HepG2 (cell line): ENCODE measurements around the gene CRTC2.

Experiments used
- CREB1 ChIP-seq, 2 experiments: fragments of 450-650 bp in 1 of 2; IDR thresholded peaks; 2 replicates each; pipeline ENCODE4 v1.6.1; 2016 to 2017; ENCODE audit warnings: control low read depth in 1 of 2, mild to moderate bottlenecking in 1 of 2, missing compliant biosample characterization in 1 of 2, missing genetic modification characterization in 1 of 2
- DRAP1 ChIP-seq: IDR thresholded peaks from 2 replicates; pipeline ENCODE4 v1.6.1; 2016; ENCODE audit warnings: missing genetic modification reagents, missing compliant biosample characterization
- JUND ChIP-seq: sonication (generic); formaldehyde crosslinking; IDR thresholded peaks from 2 replicates; pipeline ENCODE4 v1.8.0; 2022; ENCODE audit warnings: mild to moderate bottlenecking, missing genetic modification reagents
- POLR2A ChIP-seq, 2 experiments: IDR thresholded peaks; 2 replicates each; pipeline ENCODE4 v1.6.1; 2011; ENCODE audit warnings: low read depth in 2 of 2, low read length in 2 of 2, mild to moderate bottlenecking in 1 of 2, moderate library complexity in 1 of 2; ENCODE audit not compliant: insufficient read depth in 1 of 2
- SALL2 ChIP-seq: sonication (generic); formaldehyde crosslinking; IDR thresholded peaks from 2 replicates; pipeline ENCODE4 v1.8.1; 2023; ENCODE audit warnings: mild to moderate bottlenecking, missing genetic modification reagents, inconsistent platforms
- ZNF263 ChIP-seq: sonication (generic); formaldehyde crosslinking; IDR thresholded peaks from 2 replicates; pipeline ENCODE4 v1.4.0; 2020; ENCODE audit warnings: missing genetic modification reagents
- ZNF737 ChIP-seq: sonication (generic); formaldehyde crosslinking; IDR thresholded peaks from 2 replicates; pipeline ENCODE4 v1.5.0; 2020; ENCODE audit warnings: missing genetic modification reagents, mild to moderate bottlenecking, borderline replicate concordance
- TF ChIP-seq, protein P1 (sequence below): conservative IDR thresholded peaks from 2 replicates; pipeline ENCODE4 v1.6.1; 2018; ENCODE audit warnings: missing genetic modification reagents
- TF ChIP-seq, protein P2 (sequence below): sonication (generic); formaldehyde crosslinking; IDR thresholded peaks from 2 replicates; pipeline ENCODE4 v1.5.0; 2020; ENCODE audit warnings: mild to moderate bottlenecking, missing genetic modification reagents, moderate library complexity

DNA sequence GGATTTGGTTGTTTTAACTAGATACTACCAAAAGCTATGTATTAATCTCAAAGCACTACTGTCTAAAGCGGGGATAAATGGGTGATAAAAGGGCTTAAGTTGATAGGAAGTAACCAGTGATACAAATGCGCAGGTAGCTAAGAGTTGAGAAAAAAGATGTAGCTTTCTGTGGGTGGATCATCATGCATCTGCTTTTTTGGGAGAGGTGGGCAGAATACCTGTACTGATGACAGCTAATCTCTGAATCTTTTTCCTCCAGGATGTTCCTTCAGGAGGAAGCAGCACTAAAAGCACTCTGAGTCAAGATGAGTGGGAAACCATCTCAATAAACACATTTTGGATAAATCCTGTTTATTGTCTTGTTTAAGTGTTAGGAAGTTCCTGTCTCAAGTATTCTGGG is 33.4 kb upstream of the CRTC2 start:
- no peak for TF ChIP-seq ZNF737 (CRISPR knock-in tag)
- TF ChIP-seq POLR2A (IDR thresholded peaks at IDR 0.05; ENCODE audit: insufficient read depth in 1 of 2, low read depth in 2 of 2, low read length in 2 of 2) = no peak
- TF ChIP-seq ZNF263 (CRISPR knock-in tag) = no peak
- TF ChIP-seq, protein P1, sequence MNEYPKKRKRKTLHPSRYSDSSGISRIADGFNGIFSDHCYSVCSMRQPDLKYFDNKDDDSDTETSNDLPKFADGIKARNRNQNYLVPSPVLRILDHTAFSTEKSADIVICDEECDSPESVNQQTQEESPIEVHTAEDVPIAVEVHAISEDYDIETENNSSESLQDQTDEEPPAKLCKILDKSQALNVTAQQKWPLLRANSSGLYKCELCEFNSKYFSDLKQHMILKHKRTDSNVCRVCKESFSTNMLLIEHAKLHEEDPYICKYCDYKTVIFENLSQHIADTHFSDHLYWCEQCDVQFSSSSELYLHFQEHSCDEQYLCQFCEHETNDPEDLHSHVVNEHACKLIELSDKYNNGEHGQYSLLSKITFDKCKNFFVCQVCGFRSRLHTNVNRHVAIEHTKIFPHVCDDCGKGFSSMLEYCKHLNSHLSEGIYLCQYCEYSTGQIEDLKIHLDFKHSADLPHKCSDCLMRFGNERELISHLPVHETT (CRISPR knock-in tag) = no peak
- TF ChIP-seq, protein P2, sequence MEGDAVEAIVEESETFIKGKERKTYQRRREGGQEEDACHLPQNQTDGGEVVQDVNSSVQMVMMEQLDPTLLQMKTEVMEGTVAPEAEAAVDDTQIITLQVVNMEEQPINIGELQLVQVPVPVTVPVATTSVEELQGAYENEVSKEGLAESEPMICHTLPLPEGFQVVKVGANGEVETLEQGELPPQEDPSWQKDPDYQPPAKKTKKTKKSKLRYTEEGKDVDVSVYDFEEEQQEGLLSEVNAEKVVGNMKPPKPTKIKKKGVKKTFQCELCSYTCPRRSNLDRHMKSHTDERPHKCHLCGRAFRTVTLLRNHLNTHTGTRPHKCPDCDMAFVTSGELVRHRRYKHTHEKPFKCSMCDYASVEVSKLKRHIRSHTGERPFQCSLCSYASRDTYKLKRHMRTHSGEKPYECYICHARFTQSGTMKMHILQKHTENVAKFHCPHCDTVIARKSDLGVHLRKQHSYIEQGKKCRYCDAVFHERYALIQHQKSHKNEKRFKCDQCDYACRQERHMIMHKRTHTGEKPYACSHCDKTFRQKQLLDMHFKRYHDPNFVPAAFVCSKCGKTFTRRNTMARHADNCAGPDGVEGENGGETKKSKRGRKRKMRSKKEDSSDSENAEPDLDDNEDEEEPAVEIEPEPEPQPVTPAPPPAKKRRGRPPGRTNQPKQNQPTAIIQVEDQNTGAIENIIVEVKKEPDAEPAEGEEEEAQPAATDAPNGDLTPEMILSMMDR (CRISPR knock-in tag) = no peak
- no peak for TF ChIP-seq JUND (CRISPR knock-in tag)
- no peak for TF ChIP-seq SALL2 (CRISPR knock-in tag)
- no peak for TF ChIP-seq DRAP1 (CRISPR knock-in tag)
- no peak for TF ChIP-seq CREB1 (IDR thresholded peaks at IDR 0.05)
- no peak for TF ChIP-seq CREB1 (CRISPR knock-in tag; IDR thresholded peaks at IDR 0.05)
